Activated CD8-positive, alpha-beta T cell treated with anti-CD3 and anti-CD28 coated beads, Interleukin-2, amount 10 ng/mL, durations not matched to agents 7 days and 5 days (primary cell): ENCODE data around the gene ADAR. TPM values are rescaled to one million over a fixed set of nuclear protein-coding genes. Genes with fewer than 3 reads are reported as not detected.

Experiments
- ATAC-seq: fragments of 150-1000 bp; cut with Tn5 transposase; one replicate; pipeline ENCODE4 v1.10.0; 2021; ENCODE audit warnings: moderate library complexity
- CTCF ChIA-PET: fragments of 350-600 bp; sonication (Branson Sonifier 250); formaldehyde crosslinking; loops from one replicate; lab custom pipeline; 2021; ENCODE audit warnings: antibody characterized with exemption; lab: Charles Lee
- POLR2A ChIA-PET: fragments of 350-600 bp; sonication (Branson Sonifier 250); formaldehyde crosslinking; loops from one replicate; lab custom pipeline; 2021; ENCODE audit warnings: antibody characterized with exemption; lab: Charles Lee
- DNase-seq: peaks from one replicate; pipeline ENCODE4 v3.0.0-alpha.2; 2020
- H3K27ac Mint-ChIP-seq: one replicate; pipeline ENCODE4 v1.8.0; 2021; ENCODE audit warnings: mild to moderate bottlenecking, mixed read lengths
- H3K27me3 Mint-ChIP-seq: one replicate; pipeline ENCODE4 v1.8.0; 2021; ENCODE audit warnings: low read depth, mixed read lengths
- H3K36me3 Mint-ChIP-seq: one replicate; pipeline ENCODE4 v1.8.0; 2021; ENCODE audit warnings: low read depth, mixed read lengths
- H3K4me1 Mint-ChIP-seq: one replicate; pipeline ENCODE4 v1.8.0; 2021; ENCODE audit warnings: low read depth, mixed read lengths
- H3K4me3 Mint-ChIP-seq: one replicate; pipeline ENCODE4 v1.8.0; 2021; ENCODE audit warnings: mild to moderate bottlenecking, mixed read lengths
- H3K9me3 Mint-ChIP-seq: one replicate; pipeline ENCODE4 v1.8.0; 2022; ENCODE audit warnings: mixed read lengths; ENCODE audit not compliant: insufficient read depth
- total RNA-seq, 2 experiments: library from RNA; stranded (reverse); gene quantifications; one replicate each; pipeline ENCODE4 v1.2.3, GENCODE V29; 2021

ADAR gene
- total RNA-seq, 2 experiments from 2014 or later = 314 to 317 TPM

- Mint-ChIP-seq H3K4me3 (peak overlapping the region; percentile 85), H3K27me3 (no peaks in the 10 kb centered on the region), H3K36me3 (peaks cover 53% of the 10 kb centered on the region), H3K27ac (peak overlapping the region; percentile 58), H3K4me1 (peaks cover 34% of the 10 kb centered on the region), H3K9me3 (no peaks in the 10 kb centered on the region)
- DNase-seq = no peak
- no peak for ATAC-seq
- CTCF ChIA-PET = interaction anchor here (1.1 to 5.9 kb wide), 4 partner anchors 9 to 222 kb away, joined by 3 to 36 read pairs (median 12); no protein-coding TSS in a partner anchor
- POLR2A ChIA-PET = interaction anchor here (0.9 kb wide), 1 partner anchor 17 kb away, joined by 3 read pairs; no protein-coding TSS in a partner anchor
These were observed 51.6 kb downstream of the ADAR start for GRCh38 chr1:154556422-154556821.

- CTCF ChIA-PET = interaction anchor here (1.0 to 5.9 kb wide), 4 partner anchors 73 to 445 kb away, joined by 3 to 36 read pairs (median 5); no protein-coding TSS in a partner anchor
- peaks cover 31% of the 10 kb centered on the region for H3K4me1 Mint-ChIP-seq
- H3K4me3 Mint-ChIP-seq = no peak overlapping the region
- H3K27ac Mint-ChIP-seq = peak overlapping the region; percentile 11
- no peaks in the 10 kb centered on the region for H3K9me3 Mint-ChIP-seq
- H3K36me3 Mint-ChIP-seq = peaks cover 78% of the 10 kb centered on the region
- no peak for DNase-seq
- no peaks in the 10 kb centered on the region for H3K27me3 Mint-ChIP-seq
- no peak for ATAC-seq
- POLR2A ChIA-PET = interaction anchor here (1.4 kb wide), 1 partner anchor 73 kb away, joined by 3 read pairs; no protein-coding TSS in a partner anchor
These were observed 54.6 kb downstream of the ADAR start for GRCh38 chr1:154553056-154554030.

GRCh38 chr1:154552036-154552435, 56.0 kb downstream of the ADAR start:
- Mint-ChIP-seq H3K9me3 (no peaks in the 10 kb centered on the region), H3K27ac (no peak overlapping the region), H3K4me1 (peaks cover 27% of the 10 kb centered on the region), H3K27me3 (no peaks in the 10 kb centered on the region), H3K4me3 (no peak overlapping the region), H3K36me3 (peaks cover 70% of the 10 kb centered on the region)
- CTCF ChIA-PET = interaction anchor here (2.8 kb wide), 1 partner anchor 72 kb away, joined by 16 read pairs; no protein-coding TSS in a partner anchor
- DNase-seq = no peak
- no peak for ATAC-seq
- POLR2A ChIA-PET = interaction anchor here (1.4 kb wide), 1 partner anchor 72 kb away, joined by 3 read pairs; no protein-coding TSS in a partner anchor

- Mint-ChIP-seq H3K4me1 (peaks cover 21% of the 10 kb centered on the region), H3K27me3 (no peaks in the 10 kb centered on the region), H3K27ac (no peak overlapping the region), H3K4me3 (no peak overlapping the region), H3K36me3 (peaks cover 70% of the 10 kb centered on the region), H3K9me3 (no peaks in the 10 kb centered on the region)
- DNase-seq (no peak), ATAC-seq (no peak)
- ChIA-PET CTCF (interaction anchor here (2.8 kb wide), 1 partner anchor 72 kb away, joined by 16 read pairs; no protein-coding TSS in a partner anchor), POLR2A (interaction anchor here (1.4 kb wide), 1 partner anchor 71 kb away, joined by 3 read pairs; no protein-coding TSS in a partner anchor)
These were observed 56.5 kb downstream of the ADAR start for GRCh38 chr1:154551474-154551873.

DNA sequence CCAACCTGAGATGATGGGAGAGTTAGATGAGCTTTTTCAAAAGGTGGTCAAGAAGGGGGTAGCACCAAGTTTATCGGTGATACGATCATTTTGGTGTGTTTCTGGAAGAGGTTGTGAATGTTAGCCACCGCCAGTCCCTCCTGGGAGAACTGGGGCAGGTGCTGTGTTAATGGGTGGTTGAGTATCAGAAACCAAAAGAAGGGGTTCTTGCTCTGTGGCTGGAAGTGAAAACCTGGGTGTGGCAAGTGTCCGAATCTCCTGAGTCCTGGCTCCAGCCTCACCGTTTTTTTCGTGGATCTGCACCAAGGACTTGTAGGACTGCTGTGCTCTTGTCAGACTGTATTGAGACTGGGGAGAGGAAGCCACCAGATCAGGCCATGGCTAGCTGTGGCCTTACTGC, 57.3 kb downstream of the ADAR start:
- peaks cover 14% of the 10 kb centered on the region for H3K4me1 Mint-ChIP-seq
- H3K27me3 Mint-ChIP-seq = no peaks in the 10 kb centered on the region
- no peak overlapping the region for H3K4me3 Mint-ChIP-seq
- ChIA-PET CTCF (interaction anchor here (2.8 kb wide), 1 partner anchor 71 kb away, joined by 16 read pairs; no protein-coding TSS in a partner anchor), POLR2A (no interaction called here)
- no peak for DNase-seq
- H3K36me3 Mint-ChIP-seq = peaks cover 62% of the 10 kb centered on the region
- no peak for ATAC-seq
- H3K27ac Mint-ChIP-seq = no peak overlapping the region
- H3K9me3 Mint-ChIP-seq = no peaks in the 10 kb centered on the region

DNA sequence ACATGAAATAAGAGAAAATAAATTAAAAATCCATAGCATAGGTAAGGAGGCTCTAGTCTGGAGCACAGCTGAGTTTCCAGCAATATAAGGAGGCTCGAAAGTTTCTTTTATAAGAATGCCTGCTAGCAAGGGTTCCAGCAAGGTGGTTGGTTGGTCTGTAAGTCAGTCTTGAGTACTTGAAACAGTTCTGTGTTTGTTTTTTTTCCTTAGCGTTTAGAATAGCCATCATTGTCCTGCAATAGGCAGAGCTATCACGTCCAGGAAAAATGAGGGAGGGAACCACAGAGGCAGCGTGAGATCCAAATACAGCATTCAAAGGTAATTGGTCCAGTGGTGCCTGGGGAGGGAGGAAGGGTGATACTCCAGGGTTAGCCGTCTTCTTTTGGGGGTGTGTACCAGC, 57.9 kb downstream of the ADAR start:
- Mint-ChIP-seq H3K4me3 (no peak overlapping the region), H3K27ac (no peak overlapping the region), H3K4me1 (peaks cover 10% of the 10 kb centered on the region), H3K9me3 (no peaks in the 10 kb centered on the region), H3K36me3 (peaks cover 56% of the 10 kb centered on the region), H3K27me3 (no peaks in the 10 kb centered on the region)
- POLR2A ChIA-PET = no interaction called here
- ATAC-seq = no peak
- CTCF ChIA-PET = interaction anchor here (1.3 to 2.8 kb wide), 2 partner anchors 10 to 70 kb away, joined by 6 to 16 read pairs; no protein-coding TSS in a partner anchor
- no peak for DNase-seq

DNA sequence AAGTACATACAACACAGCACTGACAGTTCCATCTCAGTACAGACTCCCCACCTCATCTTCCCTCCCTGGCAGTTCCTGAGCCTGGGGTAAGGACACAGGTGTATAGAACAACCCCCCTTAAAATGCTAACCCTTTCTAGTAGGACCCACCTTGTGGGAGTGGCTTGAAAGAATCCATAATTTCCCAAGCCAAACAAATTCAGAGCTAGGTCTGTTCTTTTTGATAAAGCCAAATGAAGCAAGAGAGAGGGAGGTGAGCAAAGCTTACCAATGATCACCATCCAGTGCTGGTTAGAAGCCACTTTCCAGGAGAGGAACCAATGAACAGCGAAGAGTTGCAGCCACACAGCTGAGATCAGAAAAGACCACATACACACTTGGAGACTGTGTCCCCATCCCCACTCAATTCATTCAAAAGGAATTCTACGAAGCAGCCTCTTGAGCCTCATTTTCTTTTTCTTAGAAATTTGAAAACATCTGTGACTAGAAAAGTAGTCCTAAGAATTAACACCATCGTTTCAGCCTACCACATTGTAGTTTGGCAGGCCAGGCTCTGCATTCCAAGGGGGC, 58.7 kb downstream of the ADAR start:
- POLR2A ChIA-PET = no interaction called here
- no peak for DNase-seq
- ATAC-seq = no peak
- CTCF ChIA-PET = interaction anchor here (1.3 to 5.3 kb wide), 4 partner anchors 10 to 219 kb away, joined by 3 to 119 read pairs (median 4); no protein-coding TSS in a partner anchor
- Mint-ChIP-seq H3K27me3 (no peaks in the 10 kb centered on the region), H3K4me3 (no peak overlapping the region), H3K9me3 (no peaks in the 10 kb centered on the region), H3K27ac (no peak overlapping the region), H3K4me1 (peaks cover 8% of the 10 kb centered on the region), H3K36me3 (peaks cover 48% of the 10 kb centered on the region)

- H3K4me3 Mint-ChIP-seq = no peak overlapping the region
- DNase-seq = no peak
- H3K4me1 Mint-ChIP-seq = peaks cover 8% of the 10 kb centered on the region
- no peak for ATAC-seq
- H3K9me3 Mint-ChIP-seq = no peaks in the 10 kb centered on the region
- H3K36me3 Mint-ChIP-seq = peaks cover 38% of the 10 kb centered on the region
- ChIA-PET POLR2A (no interaction called here), CTCF (interaction anchor here (1.3 to 5.3 kb wide), 4 partner anchors 9 to 218 kb away, joined by 3 to 119 read pairs (median 12); partner anchors contain the start of gene UBE2Q1)
- H3K27me3 Mint-ChIP-seq = no peaks in the 10 kb centered on the region
- H3K27ac Mint-ChIP-seq = no peak overlapping the region
These were observed 60.0 kb downstream of the ADAR start for GRCh38 chr1:154548028-154548427.

DNA sequence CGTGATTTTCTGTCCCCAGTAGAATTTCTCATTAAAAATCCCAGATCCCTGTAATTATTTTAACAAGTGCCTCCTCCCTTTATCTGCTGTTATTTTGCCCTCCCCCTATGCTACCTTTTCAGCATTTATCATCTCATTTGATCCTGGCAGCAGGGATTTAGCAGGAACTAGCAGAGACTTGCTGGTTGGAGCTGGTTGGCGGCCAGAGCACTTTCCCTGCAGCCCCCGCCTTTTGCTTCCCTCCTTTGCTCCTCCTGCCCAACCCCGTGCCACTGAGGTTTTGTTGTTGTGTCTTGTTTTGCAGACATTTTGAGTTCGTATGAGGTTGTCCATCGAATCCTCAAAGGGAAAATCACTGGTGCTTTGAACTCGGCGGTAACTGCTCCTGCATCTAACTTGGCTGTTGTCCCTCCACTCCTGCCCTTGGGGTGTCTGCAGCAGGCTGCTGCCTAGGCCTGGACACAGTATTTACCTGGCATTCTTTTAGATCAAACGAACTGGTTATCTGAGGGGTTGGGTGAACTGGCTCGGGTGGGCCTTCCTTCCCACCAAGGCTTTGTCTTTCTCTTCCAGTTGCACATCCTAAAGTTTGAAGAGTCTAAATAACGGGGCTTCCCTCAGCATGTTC, 60.8 kb downstream of the ADAR start:
- Mint-ChIP-seq H3K4me1 (peaks cover 8% of the 10 kb centered on the region), H3K27ac (no peak overlapping the region), H3K4me3 (no peak overlapping the region), H3K36me3 (peaks cover 31% of the 10 kb centered on the region), H3K9me3 (no peaks in the 10 kb centered on the region), H3K27me3 (no peaks in the 10 kb centered on the region)
- DNase-seq = no peak
- ChIA-PET POLR2A (interaction anchor here (0.6 to 0.9 kb wide), 2 partner anchors 67 to 69 kb away, joined by 3 read pairs; no protein-coding TSS in a partner anchor), CTCF (interaction anchor here (0.6 to 5.3 kb wide), 43 partner anchors 9 to 370 kb away, joined by 3 to 119 read pairs (median 4); partner anchors contain the start of genes ATP8B2 and UBE2Q1)
- ATAC-seq = no peak

- H3K4me1 Mint-ChIP-seq = peaks cover 8% of the 10 kb centered on the region
- H3K4me3 Mint-ChIP-seq = no peak overlapping the region
- peak; percentile 65 for DNase-seq
- CTCF ChIA-PET = interaction anchor here (0.6 to 5.3 kb wide), 44 partner anchors 9 to 369 kb away, joined by 3 to 119 read pairs (median 4); partner anchors contain the start of genes ATP8B2 and UBE2Q1
- H3K36me3 Mint-ChIP-seq = peaks cover 25% of the 10 kb centered on the region
- POLR2A ChIA-PET = interaction anchor here (0.6 to 0.9 kb wide), 2 partner anchors 66 to 69 kb away, joined by 3 read pairs; no protein-coding TSS in a partner anchor
- peak; percentile 80 for ATAC-seq
- H3K27ac Mint-ChIP-seq = no peak overlapping the region
- H3K27me3 Mint-ChIP-seq = no peaks in the 10 kb centered on the region
- H3K9me3 Mint-ChIP-seq = no peaks in the 10 kb centered on the region
These were observed 61.5 kb downstream of the ADAR start for GRCh38 chr1:154546264-154547063.
